ENCODE data around the gene NME7.

The NME7 gene

GRCh38 chr1:169212088-169212487 lies 155.5 kb downstream of the NME7 start:
- no peaks in the 10 kb centered on the region for H3K27me3 ChIP-seq (replicated peaks in 2 of 5; ENCODE audit: control insufficient read depth in 4 of 5, insufficient read depth in 5 of 5, low read length in 4 of 5)
- no peak overlapping the region for H3K27ac ChIP-seq (ENCODE audit: insufficient read depth in 1 of 2, low read depth in 1 of 2, low read length in 2 of 2, poor library complexity in 1 of 2, severe bottlenecking in 2 of 2)
- H3K36me3 ChIP-seq (ENCODE audit: control insufficient read depth in 4 of 4, insufficient read depth in 4 of 4, low read length in 3 of 4): peaks cover 0 to 8% (median 7%) of the 10 kb centered on the region in 4 experiments
- peaks cover 0 to 1% (median 0%) of the 10 kb centered on the region in 4 experiments for H3K4me1 ChIP-seq (ENCODE audit: control extremely low read depth in 1 of 4, control insufficient read depth in 4 of 4, insufficient read depth in 4 of 4, low read length in 3 of 4)
- ChIA-PET CTCF (no interaction called here), POLR2A (no interaction called here)
- DNase-seq: no peak
- H3K4me3 ChIP-seq (ENCODE audit: control insufficient read depth in 1 of 7, extremely low read depth in 1 of 7, insufficient read depth in 4 of 7, low read depth in 2 of 7, low read length in 6 of 7): no peak overlapping the region
- peaks cover 0 to 8% (median 5%) of the 10 kb centered on the region in 5 experiments for H3K9me3 ChIP-seq (ENCODE audit: control extremely low read depth in 1 of 5, control insufficient read depth in 4 of 5, insufficient read depth in 2 of 5, low read depth in 1 of 5, low read length in 4 of 5)

GRCh38 chr1:169207797-169208520 lies 159.6 kb downstream of the NME7 start:
- Histone ChIP-seq H3K4me3 (ENCODE audit: control insufficient read depth in 1 of 7, extremely low read depth in 1 of 7, insufficient read depth in 4 of 7, low read depth in 2 of 7, low read length in 6 of 7) (no peak overlapping the region), H3K27me3 (replicated peaks in 2 of 5; ENCODE audit: control insufficient read depth in 4 of 5, insufficient read depth in 5 of 5, low read length in 4 of 5) (no peaks in the 10 kb centered on the region), H3K36me3 (ENCODE audit: control insufficient read depth in 4 of 4, insufficient read depth in 4 of 4, low read length in 3 of 4) (no peaks in the 10 kb centered on the region), H3K27ac (ENCODE audit: insufficient read depth in 1 of 2, low read depth in 1 of 2, low read length in 2 of 2, poor library complexity in 1 of 2, severe bottlenecking in 2 of 2) (no peak overlapping the region), H3K9me3 (ENCODE audit: control extremely low read depth in 1 of 5, control insufficient read depth in 4 of 5, insufficient read depth in 2 of 5, low read depth in 1 of 5, low read length in 4 of 5) (peaks cover 0 to 3% (median 0%) of the 10 kb centered on the region in 5 experiments), H3K4me1 (ENCODE audit: control extremely low read depth in 1 of 4, control insufficient read depth in 4 of 4, insufficient read depth in 4 of 4, low read length in 3 of 4) (no peaks in the 10 kb centered on the region)
- ChIA-PET CTCF (no interaction called here), POLR2A (no interaction called here)
- no CpG with 5 or more reads among the region's 1 CpG for WGBS (ENCODE audit: insufficient coverage)
- DNase-seq: no peak

GRCh38 chr1:169204157-169204556 lies 163.4 kb downstream of the NME7 start:
- POLR2A ChIA-PET: no interaction called here
- Histone ChIP-seq H3K4me1 (ENCODE audit: control extremely low read depth in 1 of 4, control insufficient read depth in 4 of 4, insufficient read depth in 4 of 4, low read length in 3 of 4) (no peaks in the 10 kb centered on the region), H3K9me3 (ENCODE audit: control extremely low read depth in 1 of 5, control insufficient read depth in 4 of 5, insufficient read depth in 2 of 5, low read depth in 1 of 5, low read length in 4 of 5) (peaks cover 0 to 4% (median 0%) of the 10 kb centered on the region in 5 experiments), H3K27me3 (replicated peaks in 2 of 5; ENCODE audit: control insufficient read depth in 4 of 5, insufficient read depth in 5 of 5, low read length in 4 of 5) (no peaks in the 10 kb centered on the region), H3K36me3 (ENCODE audit: control insufficient read depth in 4 of 4, insufficient read depth in 4 of 4, low read length in 3 of 4) (no peaks in the 10 kb centered on the region), H3K27ac (ENCODE audit: insufficient read depth in 1 of 2, low read depth in 1 of 2, low read length in 2 of 2, poor library complexity in 1 of 2, severe bottlenecking in 2 of 2) (no peak overlapping the region), H3K4me3 (ENCODE audit: control insufficient read depth in 1 of 7, extremely low read depth in 1 of 7, insufficient read depth in 4 of 7, low read depth in 2 of 7, low read length in 6 of 7) (no peak overlapping the region)
- CTCF ChIA-PET: no interaction called here
- DNase-seq: no peak

GRCh38 chr1:169202791-169203665 lies 164.6 kb downstream of the NME7 start:
- Histone ChIP-seq H3K9me3 (ENCODE audit: control extremely low read depth in 1 of 5, control insufficient read depth in 4 of 5, insufficient read depth in 2 of 5, low read depth in 1 of 5, low read length in 4 of 5) (peaks cover 0 to 4% (median 0%) of the 10 kb centered on the region in 5 experiments), H3K36me3 (ENCODE audit: control insufficient read depth in 4 of 4, insufficient read depth in 4 of 4, low read length in 3 of 4) (no peaks in the 10 kb centered on the region), H3K27ac (ENCODE audit: insufficient read depth in 1 of 2, low read depth in 1 of 2, low read length in 2 of 2, poor library complexity in 1 of 2, severe bottlenecking in 2 of 2) (no peak overlapping the region), H3K4me1 (ENCODE audit: control extremely low read depth in 1 of 4, control insufficient read depth in 4 of 4, insufficient read depth in 4 of 4, low read length in 3 of 4) (no peaks in the 10 kb centered on the region), H3K4me3 (ENCODE audit: control insufficient read depth in 1 of 7, extremely low read depth in 1 of 7, insufficient read depth in 4 of 7, low read depth in 2 of 7, low read length in 6 of 7) (no peak overlapping the region), H3K27me3 (replicated peaks in 2 of 5; ENCODE audit: control insufficient read depth in 4 of 5, insufficient read depth in 5 of 5, low read length in 4 of 5) (no peaks in the 10 kb centered on the region)
- WGBS (ENCODE audit: insufficient coverage): 96% methylated on average over 3 of the region's 3 CpGs
- CTCF ChIA-PET: no interaction called here
- POLR2A ChIA-PET: no interaction called here
- DNase-seq: no peak

- Histone ChIP-seq H3K27me3 (replicated peaks in 2 of 5; ENCODE audit: control insufficient read depth in 4 of 5, insufficient read depth in 5 of 5, low read length in 4 of 5) (no peaks in the 10 kb centered on the region), H3K9me3 (ENCODE audit: control extremely low read depth in 1 of 5, control insufficient read depth in 4 of 5, insufficient read depth in 2 of 5, low read depth in 1 of 5, low read length in 4 of 5) (peaks cover 0 to 8% (median 0%) of the 10 kb centered on the region in 5 experiments), H3K4me3 (ENCODE audit: control insufficient read depth in 1 of 7, extremely low read depth in 1 of 7, insufficient read depth in 4 of 7, low read depth in 2 of 7, low read length in 6 of 7) (no peak overlapping the region), H3K27ac (ENCODE audit: insufficient read depth in 1 of 2, low read depth in 1 of 2, low read length in 2 of 2, poor library complexity in 1 of 2, severe bottlenecking in 2 of 2) (no peak overlapping the region), H3K4me1 (ENCODE audit: control extremely low read depth in 1 of 4, control insufficient read depth in 4 of 4, insufficient read depth in 4 of 4, low read length in 3 of 4) (peaks cover 0 to 2% (median 0%) of the 10 kb centered on the region in 4 experiments), H3K36me3 (ENCODE audit: control insufficient read depth in 4 of 4, insufficient read depth in 4 of 4, low read length in 3 of 4) (no peaks in the 10 kb centered on the region)
- CTCF ChIA-PET: no interaction called here
- POLR2A ChIA-PET: no interaction called here
- DNase-seq: no peak
- 91% methylated on average over 4 of the region's 5 CpGs for WGBS (ENCODE audit: insufficient coverage)
Observed at GRCh38 chr1:169201084-169201619, 166.4 kb downstream of the NME7 start.

GRCh38 chr1:169200319-169200718 lies 167.3 kb downstream of the NME7 start:
- Histone ChIP-seq H3K27ac (ENCODE audit: insufficient read depth in 1 of 2, low read depth in 1 of 2, low read length in 2 of 2, poor library complexity in 1 of 2, severe bottlenecking in 2 of 2) (no peak overlapping the region), H3K9me3 (ENCODE audit: control extremely low read depth in 1 of 5, control insufficient read depth in 4 of 5, insufficient read depth in 2 of 5, low read depth in 1 of 5, low read length in 4 of 5) (peaks cover 0 to 8% (median 0%) of the 10 kb centered on the region in 5 experiments), H3K4me3 (ENCODE audit: control insufficient read depth in 1 of 7, extremely low read depth in 1 of 7, insufficient read depth in 4 of 7, low read depth in 2 of 7, low read length in 6 of 7) (no peak overlapping the region), H3K36me3 (ENCODE audit: control insufficient read depth in 4 of 4, insufficient read depth in 4 of 4, low read length in 3 of 4) (no peaks in the 10 kb centered on the region), H3K27me3 (replicated peaks in 2 of 5; ENCODE audit: control insufficient read depth in 4 of 5, insufficient read depth in 5 of 5, low read length in 4 of 5) (no peaks in the 10 kb centered on the region), H3K4me1 (ENCODE audit: control extremely low read depth in 1 of 4, control insufficient read depth in 4 of 4, insufficient read depth in 4 of 4, low read length in 3 of 4) (peaks cover 0 to 7% (median 0%) of the 10 kb centered on the region in 4 experiments)
- ChIA-PET POLR2A (no interaction called here), CTCF (no interaction called here)
- DNase-seq: no peak

- Histone ChIP-seq H3K36me3 (ENCODE audit: control insufficient read depth in 4 of 4, insufficient read depth in 4 of 4, low read length in 3 of 4) (no peaks in the 10 kb centered on the region), H3K9me3 (ENCODE audit: control extremely low read depth in 1 of 5, control insufficient read depth in 4 of 5, insufficient read depth in 2 of 5, low read depth in 1 of 5, low read length in 4 of 5) (peaks cover 0 to 8% (median 0%) of the 10 kb centered on the region in 5 experiments), H3K4me3 (ENCODE audit: control insufficient read depth in 1 of 7, extremely low read depth in 1 of 7, insufficient read depth in 4 of 7, low read depth in 2 of 7, low read length in 6 of 7) (no peak overlapping the region), H3K27me3 (replicated peaks in 2 of 5; ENCODE audit: control insufficient read depth in 4 of 5, insufficient read depth in 5 of 5, low read length in 4 of 5) (no peaks in the 10 kb centered on the region), H3K4me1 (ENCODE audit: control extremely low read depth in 1 of 4, control insufficient read depth in 4 of 4, insufficient read depth in 4 of 4, low read length in 3 of 4) (peaks cover 0 to 21% (median 2%) of the 10 kb centered on the region in 4 experiments), H3K27ac (ENCODE audit: insufficient read depth in 1 of 2, low read depth in 1 of 2, low read length in 2 of 2, poor library complexity in 1 of 2, severe bottlenecking in 2 of 2) (no peak overlapping the region)
- no CpG with 5 or more reads among the region's 3 CpGs for WGBS (ENCODE audit: insufficient coverage)
- ChIA-PET CTCF (interaction anchor here (1.2 to 1.5 kb wide), 2 partner anchors 15 to 151 kb away, joined by 3 to 4 read pairs; no protein-coding TSS in a partner anchor), POLR2A (no interaction called here)
- peak in 1 of 3 donors; percentile 15 for DNase-seq
Observed at GRCh38 chr1:169196581-169196980, 171.0 kb downstream of the NME7 start.

All from common myeloid progenitor, CD34-positive (primary cell).